AG10803 (cell line): ENCODE data around the gene ERN1.

Experiments used
- DNase-seq: peaks from one replicate; pipeline ENCODE4 v3.0.0; 2010; ENCODE audit warnings: low read depth
- H3K4me3 ChIP-seq: 2 replicates; pipeline ENCODE4 v1.5.1; 2011; ENCODE audit warnings: mild to moderate bottlenecking, low read length, control low read depth
- TF ChIP-seq, protein P1 (sequence below): conservative IDR thresholded peaks from 2 replicates; pipeline ENCODE4 v1.5.1; 2011; ENCODE audit warnings: mild to moderate bottlenecking, low read length, control low read depth, inconsistent platforms

The ERN1 gene

DNA sequence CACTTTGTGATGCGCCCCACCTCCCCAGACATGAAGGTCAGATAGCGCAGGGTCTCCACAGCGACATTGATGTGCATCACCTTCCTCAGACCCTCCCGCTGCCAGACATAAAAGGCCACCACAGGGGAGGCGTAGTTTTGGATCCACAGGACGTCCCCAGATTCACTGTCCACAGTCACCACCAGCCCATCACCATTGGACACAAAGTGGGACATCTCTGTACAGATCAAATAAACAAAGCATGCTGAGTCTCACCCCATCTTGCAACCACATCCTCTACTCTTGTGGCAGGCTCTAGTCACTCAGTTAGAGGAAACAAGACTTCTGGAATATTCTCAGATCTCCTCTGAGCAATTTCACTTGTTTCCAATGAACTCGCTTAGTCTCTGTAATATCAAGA is 63.2 kb downstream of the ERN1 start:
- DNase-seq, result no peak
- no peak overlapping the region for H3K4me3 ChIP-seq
- TF ChIP-seq, protein P1, sequence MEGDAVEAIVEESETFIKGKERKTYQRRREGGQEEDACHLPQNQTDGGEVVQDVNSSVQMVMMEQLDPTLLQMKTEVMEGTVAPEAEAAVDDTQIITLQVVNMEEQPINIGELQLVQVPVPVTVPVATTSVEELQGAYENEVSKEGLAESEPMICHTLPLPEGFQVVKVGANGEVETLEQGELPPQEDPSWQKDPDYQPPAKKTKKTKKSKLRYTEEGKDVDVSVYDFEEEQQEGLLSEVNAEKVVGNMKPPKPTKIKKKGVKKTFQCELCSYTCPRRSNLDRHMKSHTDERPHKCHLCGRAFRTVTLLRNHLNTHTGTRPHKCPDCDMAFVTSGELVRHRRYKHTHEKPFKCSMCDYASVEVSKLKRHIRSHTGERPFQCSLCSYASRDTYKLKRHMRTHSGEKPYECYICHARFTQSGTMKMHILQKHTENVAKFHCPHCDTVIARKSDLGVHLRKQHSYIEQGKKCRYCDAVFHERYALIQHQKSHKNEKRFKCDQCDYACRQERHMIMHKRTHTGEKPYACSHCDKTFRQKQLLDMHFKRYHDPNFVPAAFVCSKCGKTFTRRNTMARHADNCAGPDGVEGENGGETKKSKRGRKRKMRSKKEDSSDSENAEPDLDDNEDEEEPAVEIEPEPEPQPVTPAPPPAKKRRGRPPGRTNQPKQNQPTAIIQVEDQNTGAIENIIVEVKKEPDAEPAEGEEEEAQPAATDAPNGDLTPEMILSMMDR, result no peak

DNA sequence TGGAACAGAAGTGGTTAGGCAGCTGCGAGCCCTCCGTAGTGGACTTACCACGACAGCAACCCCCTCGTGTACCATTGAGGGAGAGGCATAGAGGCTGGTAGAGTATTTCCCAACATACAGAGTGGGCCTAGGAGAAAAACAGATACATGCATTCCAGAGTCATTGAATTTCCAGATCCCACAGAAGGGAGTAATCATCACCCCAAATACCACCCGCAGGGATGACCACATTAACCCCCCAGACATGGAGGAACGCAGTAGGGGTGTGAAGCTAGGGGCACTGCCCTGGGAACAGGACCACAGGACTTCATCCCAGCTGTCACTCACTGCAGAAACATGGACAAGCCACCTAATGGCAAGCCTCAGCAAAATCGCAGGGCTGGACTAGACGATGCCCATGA is 64.8 kb downstream of the ERN1 start:
- DNase-seq, result no peak
- TF ChIP-seq, protein P1, result no peak
- H3K4me3 ChIP-seq, result no peak overlapping the region

DNA sequence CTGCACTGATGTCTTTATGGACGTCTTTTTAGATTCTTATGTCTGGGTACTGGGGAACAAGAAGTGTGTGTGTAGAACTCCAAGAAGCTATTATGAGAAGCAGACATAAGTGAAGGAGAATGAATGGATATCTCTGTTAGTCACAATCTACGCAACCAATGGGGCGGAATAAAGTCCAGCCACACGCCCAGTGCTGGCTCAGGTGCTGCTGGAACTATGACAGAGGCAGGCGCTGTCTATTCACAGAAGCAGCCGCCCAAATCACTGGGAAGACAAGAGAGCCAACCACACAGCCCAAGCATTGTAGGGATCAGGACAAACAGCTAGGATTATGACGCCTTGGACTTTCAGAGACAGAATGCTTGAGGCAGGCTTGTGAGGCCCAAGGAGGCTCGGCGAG is 65.6 kb downstream of the ERN1 start:
- TF ChIP-seq, protein P1, result no peak
- no peak overlapping the region for H3K4me3 ChIP-seq
- no peak for DNase-seq

DNA sequence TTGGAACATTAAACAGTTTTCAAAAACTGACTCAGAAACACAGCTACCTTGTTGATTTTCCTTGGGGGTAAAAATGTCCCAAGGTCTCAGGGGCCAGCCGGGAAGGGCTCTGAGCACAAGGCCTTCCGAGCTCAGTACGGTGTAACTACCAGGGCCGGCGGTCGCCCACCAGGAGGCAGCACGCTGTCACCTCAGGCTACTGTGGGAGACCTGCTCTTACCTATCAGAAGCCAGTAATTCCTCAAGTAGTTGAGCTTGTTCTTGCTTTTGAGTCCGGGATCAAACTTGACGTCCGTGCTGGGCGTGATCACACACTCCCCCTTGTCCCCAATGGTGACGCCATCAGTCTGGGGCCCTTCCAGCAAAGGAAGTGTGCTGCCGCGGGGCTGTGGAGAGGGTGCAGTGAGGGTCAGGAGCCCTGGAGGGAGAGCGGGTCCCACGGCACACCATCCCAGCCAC is 66.1 kb downstream of the ERN1 start:
- H3K4me3 ChIP-seq, result no peak overlapping the region
- TF ChIP-seq, protein P1, result peak; percentile 45
- DNase-seq, result peak; percentile 17

DNA sequence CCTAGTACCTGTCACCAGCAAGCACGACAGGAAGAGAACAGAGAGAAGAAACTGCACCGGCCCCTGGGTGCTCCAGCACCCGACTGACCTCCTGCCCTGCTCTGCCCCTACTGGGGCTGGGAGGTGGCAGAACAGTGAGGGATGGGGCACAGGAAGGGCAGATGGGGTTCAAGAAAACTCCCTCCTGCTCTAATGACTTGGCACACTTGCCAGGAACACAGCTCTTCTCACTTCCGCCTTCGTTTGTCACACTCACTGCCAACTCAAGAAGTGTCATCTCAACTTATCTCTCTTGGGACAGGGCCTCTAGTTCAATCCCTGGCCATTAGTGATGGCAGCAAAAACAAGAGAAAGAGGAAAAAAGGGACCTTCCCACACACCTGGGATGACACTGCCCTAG is 66.9 kb downstream of the ERN1 start:
- no peak for DNase-seq
- TF ChIP-seq, protein P1, result no peak
- no peak overlapping the region for H3K4me3 ChIP-seq

DNA sequence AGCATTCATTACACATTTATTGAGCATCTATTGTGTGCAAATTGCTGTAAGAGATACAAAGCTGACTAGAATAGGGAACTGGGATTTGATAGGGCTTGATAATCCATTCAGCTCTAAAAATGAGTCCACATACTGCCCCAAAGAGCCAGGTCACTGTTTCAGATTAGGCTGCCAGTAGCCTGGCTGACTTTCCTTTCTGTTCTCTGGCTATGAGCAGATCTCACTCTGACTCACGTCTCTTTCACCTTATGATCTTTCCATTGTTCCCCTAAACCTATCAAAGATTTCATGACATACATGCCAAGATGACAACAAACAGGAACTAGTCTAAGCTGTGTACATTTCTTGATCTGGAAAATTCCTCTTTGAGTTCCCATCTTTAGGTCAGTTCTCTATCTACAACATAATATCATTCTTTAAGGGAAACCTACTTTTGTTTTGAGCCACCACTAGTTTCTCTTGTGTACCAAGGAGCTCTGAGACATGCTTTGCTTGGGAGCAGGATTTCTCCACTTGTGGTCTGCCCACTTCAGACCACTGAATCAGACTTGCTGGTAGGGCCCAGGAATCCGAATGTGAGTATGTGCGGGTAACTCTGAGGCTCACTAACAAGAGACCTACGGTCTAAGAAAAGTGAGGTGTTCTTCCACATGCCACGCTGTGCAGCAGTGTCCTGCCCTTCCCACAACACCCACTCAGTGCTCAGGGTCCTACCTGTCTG is 68.6 kb downstream of the ERN1 start:
- TF ChIP-seq, protein P1, result no peak
- DNase-seq, result no peak
- H3K4me3 ChIP-seq, result no peak overlapping the region

DNA sequence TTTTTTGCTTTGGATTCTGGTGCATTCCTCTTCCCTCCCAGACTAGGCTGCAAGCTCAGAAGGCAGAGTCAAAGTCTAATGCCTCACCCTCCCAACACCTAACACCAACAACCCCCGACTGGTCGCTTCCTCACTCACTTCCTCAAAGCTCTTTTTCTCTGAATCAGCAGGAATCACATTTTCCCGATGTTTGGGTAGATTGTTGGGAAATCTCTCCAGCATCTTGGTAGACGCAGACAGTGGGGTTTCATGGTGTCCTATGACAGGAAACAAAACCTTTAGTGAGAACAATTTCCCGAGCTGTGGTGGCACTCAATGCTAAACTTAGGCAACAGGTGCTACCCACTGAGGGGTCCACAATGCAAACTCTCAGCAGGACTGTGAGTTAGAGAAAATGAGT is 69.6 kb downstream of the ERN1 start:
- no peak for DNase-seq
- TF ChIP-seq, protein P1, result no peak
- H3K4me3 ChIP-seq, result no peak overlapping the region
